ENCODE results near the gene MIS12. TPM values are rescaled to one million over a fixed set of nuclear protein-coding genes. Genes with fewer than 3 reads are reported as not detected.

Gene MIS12
- total RNA-seq, 1 donor from 2014 or later, result 40.3 TPM

DNA sequence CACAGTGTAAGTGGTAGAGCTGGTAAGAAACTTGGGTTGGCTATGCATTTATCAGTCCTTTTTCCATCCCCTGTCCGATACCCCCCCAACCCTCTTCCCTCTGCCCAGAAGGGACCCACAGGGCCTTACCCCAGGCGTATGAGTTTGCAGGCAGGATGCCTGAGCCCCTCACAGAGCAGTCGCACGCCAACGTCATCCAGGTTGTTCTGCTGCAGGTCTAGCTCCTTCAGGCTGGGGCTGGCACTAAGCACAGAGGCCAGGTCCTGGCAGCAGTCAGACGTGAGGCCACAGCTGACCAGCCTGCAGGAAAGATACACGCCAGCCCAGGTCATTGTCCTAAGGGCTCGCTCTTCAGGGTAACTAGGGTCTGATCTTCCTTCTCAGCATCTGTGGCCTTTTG, 52.9 kb downstream of the MIS12 start:
- DNase-seq (ENCODE audit: low read depth) (no peak), FAIRE-seq (no peak)
- Histone ChIP-seq H3K36me3 (ENCODE audit: control insufficient read depth, insufficient read depth, low read length) (peaks cover 31% of the 10 kb centered on the region), H3K27me3 (ENCODE audit: control insufficient read depth, insufficient read depth, low read length) (no peaks in the 10 kb centered on the region), H3K4me3 (ENCODE audit: low read depth, low read length) (no peak overlapping the region)
- TF ChIP-seq, protein P1, sequence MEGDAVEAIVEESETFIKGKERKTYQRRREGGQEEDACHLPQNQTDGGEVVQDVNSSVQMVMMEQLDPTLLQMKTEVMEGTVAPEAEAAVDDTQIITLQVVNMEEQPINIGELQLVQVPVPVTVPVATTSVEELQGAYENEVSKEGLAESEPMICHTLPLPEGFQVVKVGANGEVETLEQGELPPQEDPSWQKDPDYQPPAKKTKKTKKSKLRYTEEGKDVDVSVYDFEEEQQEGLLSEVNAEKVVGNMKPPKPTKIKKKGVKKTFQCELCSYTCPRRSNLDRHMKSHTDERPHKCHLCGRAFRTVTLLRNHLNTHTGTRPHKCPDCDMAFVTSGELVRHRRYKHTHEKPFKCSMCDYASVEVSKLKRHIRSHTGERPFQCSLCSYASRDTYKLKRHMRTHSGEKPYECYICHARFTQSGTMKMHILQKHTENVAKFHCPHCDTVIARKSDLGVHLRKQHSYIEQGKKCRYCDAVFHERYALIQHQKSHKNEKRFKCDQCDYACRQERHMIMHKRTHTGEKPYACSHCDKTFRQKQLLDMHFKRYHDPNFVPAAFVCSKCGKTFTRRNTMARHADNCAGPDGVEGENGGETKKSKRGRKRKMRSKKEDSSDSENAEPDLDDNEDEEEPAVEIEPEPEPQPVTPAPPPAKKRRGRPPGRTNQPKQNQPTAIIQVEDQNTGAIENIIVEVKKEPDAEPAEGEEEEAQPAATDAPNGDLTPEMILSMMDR (IDR thresholded peaks at IDR 0.05; ENCODE audit: insufficient read depth, low read length, severe bottlenecking), result no peak

GRCh38 chr17:5540321-5540720, 54.0 kb downstream of the MIS12 start:
- no peak for DNase-seq (ENCODE audit: low read depth)
- FAIRE-seq, result no peak
- Histone ChIP-seq H3K4me3 (ENCODE audit: low read depth, low read length) (no peak overlapping the region), H3K27me3 (ENCODE audit: control insufficient read depth, insufficient read depth, low read length) (no peaks in the 10 kb centered on the region), H3K36me3 (ENCODE audit: control insufficient read depth, insufficient read depth, low read length) (peaks cover 27% of the 10 kb centered on the region)
- TF ChIP-seq, protein P1 (IDR thresholded peaks at IDR 0.05; ENCODE audit: insufficient read depth, low read length, severe bottlenecking), result no peak

Other genes starting within 250 kb of the MIS12 start
- gene RABEP1, start 204.3 kb upstream of the MIS12 start, total RNA-seq, result 38.5 and 41.1 TPM in 2 replicates
- gene NUP88, start 66.9 kb upstream of the MIS12 start, total RNA-seq, result 82.1 and 93.2 TPM in 2 replicates
- gene RPAIN, start 66.4 kb upstream of the MIS12 start, total RNA-seq, result 36.6 and 50.5 TPM in 2 replicates
- 394 and 541 TPM in 2 replicates for gene C1QBP, start 47.4 kb upstream of the MIS12 start, total RNA-seq
- 9.1 and 11.1 TPM in 2 replicates for gene DHX33, start 17.6 kb upstream of the MIS12 start, total RNA-seq
- gene DERL2, start 388 bp upstream of the MIS12 start, total RNA-seq, result 19.8 and 35.0 TPM in 2 replicates
- 12.9 and 17.0 TPM in 2 replicates for gene NLRP1, start 97.9 kb downstream of the MIS12 start, total RNA-seq